Renal pelvis (tissue), 4 donors: ENCODE results near the gene ARHGAP20. TPM values are rescaled to one million over a fixed set of nuclear protein-coding genes. Genes with fewer than 3 reads are reported as not detected.

Experiments
- DNase-seq: peaks from one replicate; pipeline ENCODE4 v3.0.0-alpha.2; 2013
- polyA plus RNA-seq, 3 donors: library from polyadenylated mRNA; unstranded; fragments of 120-200 nt; gene quantifications; one replicate each; pipeline ENCODE4 v1.2.1, GENCODE V29; 2013; ENCODE audit not compliant: insufficient read length in 3 of 3

The ARHGAP20 gene
- polyA plus RNA-seq, 3 donors: 4.3 to 4.9 (median 4.6) TPM

- no peak for DNase-seq
Observed at GRCh38 chr11:110613197-110613918, 98.9 kb downstream of the ARHGAP20 start.

DNA sequence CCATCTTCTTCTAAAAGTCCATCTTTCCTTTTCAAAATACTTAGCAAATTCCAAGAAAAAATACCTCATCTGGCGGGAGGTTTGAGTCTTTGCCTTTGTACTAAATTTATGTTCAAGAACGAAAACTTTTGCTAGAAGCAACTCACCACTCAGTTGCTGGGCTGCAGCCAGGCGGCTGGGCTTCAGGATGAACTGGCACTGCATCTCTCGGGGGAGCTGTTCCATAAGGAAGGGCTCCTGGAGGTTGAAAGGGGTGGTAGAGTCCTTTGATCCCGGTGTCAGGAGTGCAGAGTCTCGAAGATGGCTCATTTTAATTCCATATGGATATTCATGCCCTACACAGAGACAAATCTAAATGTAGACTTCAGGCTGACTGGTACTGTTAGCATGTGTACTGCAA lies 105.8 kb downstream of the ARHGAP20 start:
- no peak for DNase-seq

DNA sequence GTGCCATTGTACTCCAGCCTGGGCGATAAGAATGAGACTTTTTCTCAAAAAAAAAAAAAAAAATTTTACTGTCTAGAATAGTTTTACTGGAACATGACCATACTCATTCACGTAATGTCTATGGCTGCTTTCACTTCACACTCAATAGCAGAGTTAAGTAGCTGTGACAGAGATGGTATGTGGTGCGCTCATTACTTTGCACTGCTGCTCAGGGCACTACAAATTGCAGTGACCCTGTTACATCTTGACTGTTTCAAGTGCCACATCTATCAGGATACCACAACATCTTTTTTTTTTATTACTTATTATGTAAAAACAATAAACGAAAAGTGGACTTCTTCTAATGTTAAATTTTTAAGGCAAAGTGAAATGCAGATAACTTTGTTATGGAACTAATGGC lies 110.3 kb downstream of the ARHGAP20 start:
- DNase-seq: no peak

DNA sequence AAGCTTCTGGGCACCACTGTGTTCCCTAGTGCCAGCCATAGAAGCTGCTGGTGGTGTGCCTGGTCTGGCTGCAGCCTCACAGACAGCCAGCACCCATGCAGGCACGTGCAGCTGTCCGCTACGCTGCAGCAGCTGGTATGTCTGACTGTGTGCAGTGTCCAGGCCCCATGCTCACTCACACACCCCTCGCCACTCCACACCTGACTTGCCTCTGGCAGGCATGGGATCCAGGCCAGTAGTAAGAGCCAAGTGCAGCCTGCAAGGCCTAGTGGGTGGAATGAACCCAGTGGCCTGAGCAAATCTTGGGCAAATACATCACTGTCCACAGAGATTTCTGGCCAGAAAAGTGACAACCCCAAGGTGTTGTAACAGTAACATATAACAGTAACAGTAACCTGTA lies 111.9 kb downstream of the ARHGAP20 start:
- no peak for DNase-seq

DNA sequence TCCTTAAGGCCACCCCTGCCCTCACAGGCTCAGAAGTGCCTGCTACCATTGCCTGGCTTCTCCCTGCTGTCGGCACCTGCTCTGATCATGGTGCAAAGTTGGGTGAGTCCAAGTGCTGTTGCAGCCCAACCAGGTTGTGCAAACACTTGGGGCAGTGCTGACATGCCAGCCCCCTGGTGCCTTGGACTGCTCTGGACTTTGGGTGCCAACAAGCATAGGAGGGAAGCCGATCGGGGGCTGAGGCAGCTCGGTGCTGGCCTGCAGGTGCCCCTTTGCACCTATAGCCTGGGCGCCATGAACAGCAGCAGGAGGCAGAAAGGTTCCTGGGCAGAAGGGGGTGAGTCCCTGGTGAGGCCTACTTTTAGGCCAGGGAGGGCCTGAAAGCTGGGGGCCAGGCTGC lies 113.0 kb downstream of the ARHGAP20 start:
- DNase-seq: no peak

- no peak for DNase-seq
Observed at GRCh38 chr11:110598725-110599124, 113.5 kb downstream of the ARHGAP20 start.

GRCh38 chr11:110587972-110588371 lies 124.3 kb downstream of the ARHGAP20 start:
- DNase-seq: no peak

DNA sequence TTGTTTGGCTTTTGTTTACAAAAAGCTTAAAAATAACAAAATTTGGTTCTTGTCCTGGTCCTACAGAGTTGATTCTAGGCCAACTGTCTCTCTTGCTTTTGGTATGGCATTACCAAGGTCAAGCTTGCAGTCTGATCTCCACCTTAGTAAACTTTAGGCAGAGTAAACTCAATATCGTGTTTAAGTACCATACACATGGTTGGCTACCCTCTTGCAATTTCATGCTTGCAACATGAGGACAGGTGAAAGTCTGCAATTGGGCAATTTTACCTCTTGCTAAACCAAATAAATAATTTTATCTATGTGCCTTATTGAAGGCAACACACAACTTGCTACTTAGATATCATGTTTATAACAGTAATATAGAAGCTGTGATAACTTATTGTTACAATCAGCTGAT lies 125.1 kb downstream of the ARHGAP20 start:
- DNase-seq: no peak

DNA sequence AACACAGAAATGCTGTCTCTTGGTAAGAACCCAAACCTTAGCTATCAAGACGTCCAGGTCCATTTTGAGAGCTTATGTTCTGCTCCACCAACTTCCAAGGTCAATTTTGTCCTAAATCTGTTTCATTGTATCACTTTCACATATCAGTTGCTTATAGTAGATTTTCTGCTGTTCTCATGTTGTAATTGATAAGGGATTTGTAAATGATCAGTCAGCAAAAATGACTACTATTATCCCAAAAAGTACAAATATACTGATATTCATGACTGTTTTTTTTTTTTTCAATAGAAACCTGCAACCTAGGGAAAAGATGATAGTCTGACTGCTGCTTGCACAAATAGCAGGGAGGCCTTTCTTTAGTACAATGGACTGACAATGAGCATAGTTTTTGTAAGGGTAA lies 128.1 kb downstream of the ARHGAP20 start:
- no peak for DNase-seq

DNA sequence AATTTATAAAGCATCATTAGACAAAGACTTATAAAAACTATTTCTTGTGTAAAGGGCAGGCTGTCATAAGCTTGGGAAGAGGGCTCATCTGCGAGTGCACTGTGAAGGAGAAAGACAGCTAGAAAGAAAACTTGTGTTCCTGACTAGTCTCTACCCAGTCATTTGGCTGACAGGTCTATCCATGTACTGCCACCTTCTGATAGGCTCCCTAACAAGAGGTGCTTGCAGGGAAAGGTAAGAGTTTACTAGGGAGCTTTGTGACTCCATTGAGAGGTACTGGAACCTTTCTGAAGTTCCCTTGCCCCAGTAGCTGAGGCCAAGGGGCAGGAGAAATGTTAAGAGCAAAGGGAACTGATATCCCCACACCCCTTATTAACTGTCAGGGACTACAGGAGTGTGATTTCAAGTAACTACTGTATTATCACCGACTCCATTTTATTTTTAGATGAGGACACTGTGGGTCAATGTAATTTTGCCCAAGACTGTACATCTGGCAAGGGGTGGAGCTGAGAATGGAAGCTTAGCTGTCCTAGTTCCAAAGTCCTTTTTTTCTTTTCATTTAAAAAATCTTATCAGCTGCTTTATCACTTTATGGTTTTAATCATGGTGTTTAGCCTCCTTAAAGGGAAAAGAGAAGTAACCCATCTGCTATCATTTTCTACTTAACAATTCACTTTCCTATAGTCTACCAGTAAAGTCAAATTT lies 129.4 kb downstream of the ARHGAP20 start:
- DNase-seq: no peak

- DNase-seq: no peak
Observed at GRCh38 chr11:110580571-110580970, 131.7 kb downstream of the ARHGAP20 start.

- DNase-seq: no peak
Observed at GRCh38 chr11:110573411-110573810, 138.8 kb downstream of the ARHGAP20 start.

- no peak for DNase-seq
Observed at GRCh38 chr11:110571081-110571720, 141.0 kb downstream of the ARHGAP20 start.

DNA sequence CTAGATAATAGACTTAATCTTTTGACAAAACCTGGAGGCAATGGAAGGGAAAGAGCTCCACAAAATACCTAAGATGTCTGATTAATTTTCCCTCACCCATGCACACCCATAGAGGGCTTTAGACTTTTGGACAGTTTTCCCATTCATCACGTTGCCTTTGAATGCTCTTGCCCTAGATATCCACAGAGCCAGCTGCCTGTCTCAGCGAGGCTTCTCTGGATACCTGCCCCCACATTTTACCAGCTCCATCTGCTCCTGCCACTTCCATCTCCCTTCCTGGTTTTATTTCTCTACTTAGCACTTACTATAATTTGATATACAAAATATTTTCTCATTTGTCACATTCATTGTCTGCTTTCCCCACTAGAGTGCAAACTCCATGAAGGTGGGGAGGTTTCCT lies 145.7 kb downstream of the ARHGAP20 start:
- DNase-seq: no peak

- DNase-seq: no peak
Observed at GRCh38 chr11:110565357-110566336, 146.6 kb downstream of the ARHGAP20 start.

GRCh38 chr11:110564676-110565356 lies 147.4 kb downstream of the ARHGAP20 start:
- no peak for DNase-seq

- no peak for DNase-seq
Observed at GRCh38 chr11:110544779-110545178, 167.5 kb downstream of the ARHGAP20 start.

GRCh38 chr11:110538154-110538553 lies 174.1 kb downstream of the ARHGAP20 start:
- DNase-seq: no peak

DNA sequence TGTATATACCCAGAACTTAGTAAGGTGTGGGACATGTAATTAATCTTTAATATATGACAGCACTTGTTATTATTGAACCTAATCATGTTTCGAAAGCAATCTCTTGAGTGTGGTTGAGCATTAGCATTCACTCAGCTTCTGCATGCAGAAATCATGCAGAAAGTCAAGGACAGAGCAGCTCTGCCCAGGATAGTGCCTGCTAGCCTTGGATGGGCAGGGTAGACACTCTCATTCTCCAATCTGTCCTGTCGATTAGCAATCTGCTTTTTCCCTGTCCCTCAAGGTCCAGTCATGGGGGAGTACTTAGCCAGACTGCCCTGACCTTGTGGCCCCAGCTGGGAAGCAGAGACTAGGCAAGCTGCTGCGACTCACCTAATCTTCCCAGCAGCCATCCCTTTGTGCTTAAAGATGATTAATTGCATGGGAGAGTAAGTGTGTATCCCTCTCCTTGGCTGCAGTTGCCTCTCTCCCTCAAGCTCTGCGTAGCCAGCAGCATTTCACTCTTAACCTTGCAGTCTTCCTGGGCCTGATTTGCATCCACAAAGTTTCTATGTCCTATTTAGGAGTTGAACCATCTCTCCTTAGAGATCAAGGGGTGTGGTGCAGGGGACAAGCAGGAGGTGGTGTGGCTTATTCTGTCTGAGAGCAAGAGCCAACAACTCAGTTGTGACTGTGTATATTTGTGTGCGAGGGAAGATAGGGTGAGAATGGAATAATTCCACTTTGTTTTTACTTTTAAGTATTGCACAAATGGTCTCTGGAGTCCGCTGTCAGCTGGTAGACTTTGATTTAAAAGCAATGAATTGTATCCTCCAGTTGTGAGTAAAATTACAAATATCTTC lies 181.1 kb downstream of the ARHGAP20 start:
- no peak for DNase-seq

DNA sequence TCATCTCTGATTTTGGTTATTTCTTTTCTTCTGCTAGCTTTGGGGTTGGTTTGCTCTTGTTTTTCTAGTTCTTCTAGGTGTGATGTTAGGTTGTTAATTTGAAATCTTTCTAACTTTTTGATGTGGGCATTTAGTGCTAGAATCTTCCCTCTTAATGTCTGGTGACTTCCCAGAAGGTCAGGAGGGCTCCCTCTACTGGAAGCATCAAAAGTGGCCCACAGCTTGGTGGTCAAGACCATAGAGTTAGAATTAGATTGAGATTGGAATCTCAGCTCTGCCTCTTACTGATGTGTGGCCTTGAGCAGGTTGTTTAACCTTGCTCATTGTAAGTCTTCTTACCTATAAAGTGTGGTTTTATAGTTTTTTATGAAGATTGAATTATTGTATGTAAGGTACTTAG lies 183.2 kb downstream of the ARHGAP20 start:
- no peak for DNase-seq
